HL-60/S4 treated with retinoic acid at 250 ng/mL for 4 days and 3 days (cell line): ENCODE measurements around the gene RASSF3.
"Not testable (repeated sequence)": the region's sequence is repeated elsewhere in the genome, so short reads cannot be mapped to it uniquely, and the experiment has no call there.

Experiments used
- in situ Hi-C: fragments of 300-500 bp; cut with MboI; formaldehyde crosslinking; loops from 2 replicates; pipeline ENCODE4 v1.7.0; 2022; ENCODE audit warnings: low sequenced_read_pairs

RASSF3 gene

DNA sequence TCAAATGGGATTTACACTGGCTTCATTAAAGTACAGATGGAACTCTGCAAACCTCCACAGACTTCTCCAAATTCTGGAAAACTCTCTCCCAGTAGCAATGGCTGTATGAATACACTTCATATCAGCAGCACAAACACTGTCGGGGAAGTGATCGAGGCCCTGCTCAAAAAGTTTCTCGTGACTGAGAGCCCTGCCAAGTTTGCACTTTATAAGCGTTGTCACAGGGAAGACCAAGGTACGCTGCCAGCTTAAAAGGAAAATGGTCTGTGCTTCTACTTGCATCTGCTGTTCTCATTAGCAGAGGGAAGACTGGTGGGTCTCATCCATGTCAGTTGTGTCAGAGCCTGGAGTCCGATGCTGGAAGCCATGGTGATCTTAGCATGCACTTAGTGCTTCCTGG, 77.9 kb downstream of the RASSF3 start:
- in situ Hi-C loops: no loop called here

DNA sequence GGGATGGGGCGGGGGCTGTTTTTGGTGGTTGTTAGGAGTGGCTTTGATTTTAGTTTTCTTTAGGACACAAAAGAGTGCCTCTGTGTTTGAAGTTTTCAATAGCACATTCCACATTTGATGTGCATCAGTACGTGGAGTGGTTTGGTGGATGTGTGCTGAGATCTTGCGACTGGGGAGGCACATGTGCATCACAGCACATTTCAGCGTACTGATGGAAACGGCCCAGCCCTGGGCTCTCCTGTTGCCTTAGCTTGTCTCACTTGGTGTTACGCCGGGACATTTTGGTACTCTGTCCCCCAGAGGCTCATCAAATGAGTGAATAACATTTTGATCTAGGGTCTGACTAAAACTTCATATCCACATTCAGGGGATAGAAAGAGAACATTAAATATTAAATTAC, 78.4 kb downstream of the RASSF3 start:
- in situ Hi-C loops: no loop called here

DNA sequence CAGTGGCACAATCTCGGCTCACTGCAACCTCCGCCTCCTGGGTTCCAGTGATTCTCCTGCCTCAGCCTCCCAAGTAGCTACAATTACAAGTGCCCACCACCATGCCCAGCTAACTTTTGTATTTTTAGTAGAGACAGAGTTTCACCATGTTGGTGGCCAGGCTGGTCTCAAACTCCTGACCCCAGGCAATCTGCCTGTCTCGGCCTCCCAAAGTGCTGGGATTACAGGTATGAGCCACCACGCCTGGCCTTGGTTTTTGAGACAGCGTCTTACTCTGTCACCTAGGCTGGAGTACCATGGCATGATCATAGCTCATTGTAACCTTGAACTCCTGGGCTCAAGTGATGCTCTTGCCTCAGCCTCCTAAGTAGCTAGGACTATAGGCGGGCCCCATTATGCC, 79.9 kb downstream of the RASSF3 start:
- in situ Hi-C loops: not testable (repeated sequence)

DNA sequence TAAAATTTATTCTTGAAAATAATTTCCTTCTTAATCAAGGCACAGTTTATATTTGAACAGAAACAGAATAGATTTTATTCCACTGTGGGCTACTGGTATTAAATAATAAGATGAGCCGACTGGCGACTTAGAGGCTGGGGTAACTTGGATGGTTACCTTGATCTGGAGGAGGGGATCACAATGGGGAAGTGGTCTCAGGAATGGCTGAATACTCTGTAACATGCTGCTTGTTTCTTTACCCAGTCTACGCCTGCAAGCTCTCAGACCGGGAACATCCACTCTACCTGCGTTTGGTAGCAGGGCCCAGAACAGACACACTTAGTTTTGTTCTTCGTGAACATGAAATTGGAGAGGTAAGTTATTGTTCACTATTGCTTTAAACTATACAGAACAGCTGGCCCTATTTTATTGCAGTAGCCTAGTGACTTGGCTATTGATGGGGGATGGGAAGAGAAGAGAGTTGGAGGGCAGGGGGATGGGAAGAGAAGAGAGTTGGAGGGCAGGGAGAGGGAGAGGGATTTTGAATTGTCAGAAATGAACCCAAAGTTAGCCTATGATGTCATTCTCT, 81.0 kb downstream of the RASSF3 start:
- in situ Hi-C loops: no loop called here

DNA sequence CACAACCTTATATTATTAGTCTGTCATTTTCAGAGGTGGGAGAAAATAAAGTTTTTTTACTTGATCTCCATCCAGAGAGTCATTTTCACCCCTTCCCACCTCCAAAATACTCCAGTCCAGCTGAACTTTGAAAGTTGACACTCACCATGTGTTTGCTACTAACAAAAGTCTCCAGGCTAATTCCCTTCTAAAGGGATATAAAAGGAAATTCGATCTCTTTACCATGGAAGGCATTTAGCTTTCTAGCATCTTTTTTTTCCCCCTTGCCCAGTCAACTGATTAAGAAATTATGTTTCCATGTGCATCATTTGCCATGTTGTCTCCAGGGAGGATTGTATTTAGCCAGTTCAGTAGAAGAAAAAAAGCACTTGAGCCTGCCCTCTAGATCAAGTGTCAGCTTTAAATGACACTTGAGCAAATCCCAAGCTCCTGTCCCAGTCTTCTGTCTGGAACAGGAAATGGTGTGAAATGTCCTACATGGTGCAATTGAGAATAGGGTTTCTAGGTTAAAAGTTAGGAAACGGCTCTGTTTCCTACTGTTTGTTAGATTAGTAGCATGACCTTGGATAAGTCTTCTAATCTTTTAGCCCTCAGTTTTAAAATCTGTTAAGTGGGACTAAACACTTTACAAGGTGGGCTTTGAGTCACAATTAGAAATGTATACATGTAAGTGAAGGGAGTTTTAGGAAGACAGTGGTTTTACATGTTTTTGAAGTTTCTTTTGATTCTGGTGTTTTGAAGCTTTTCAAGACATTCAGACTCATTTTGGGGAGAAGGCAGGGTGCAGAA, 81.7 kb downstream of the RASSF3 start:
- in situ Hi-C loops: no loop called here

DNA sequence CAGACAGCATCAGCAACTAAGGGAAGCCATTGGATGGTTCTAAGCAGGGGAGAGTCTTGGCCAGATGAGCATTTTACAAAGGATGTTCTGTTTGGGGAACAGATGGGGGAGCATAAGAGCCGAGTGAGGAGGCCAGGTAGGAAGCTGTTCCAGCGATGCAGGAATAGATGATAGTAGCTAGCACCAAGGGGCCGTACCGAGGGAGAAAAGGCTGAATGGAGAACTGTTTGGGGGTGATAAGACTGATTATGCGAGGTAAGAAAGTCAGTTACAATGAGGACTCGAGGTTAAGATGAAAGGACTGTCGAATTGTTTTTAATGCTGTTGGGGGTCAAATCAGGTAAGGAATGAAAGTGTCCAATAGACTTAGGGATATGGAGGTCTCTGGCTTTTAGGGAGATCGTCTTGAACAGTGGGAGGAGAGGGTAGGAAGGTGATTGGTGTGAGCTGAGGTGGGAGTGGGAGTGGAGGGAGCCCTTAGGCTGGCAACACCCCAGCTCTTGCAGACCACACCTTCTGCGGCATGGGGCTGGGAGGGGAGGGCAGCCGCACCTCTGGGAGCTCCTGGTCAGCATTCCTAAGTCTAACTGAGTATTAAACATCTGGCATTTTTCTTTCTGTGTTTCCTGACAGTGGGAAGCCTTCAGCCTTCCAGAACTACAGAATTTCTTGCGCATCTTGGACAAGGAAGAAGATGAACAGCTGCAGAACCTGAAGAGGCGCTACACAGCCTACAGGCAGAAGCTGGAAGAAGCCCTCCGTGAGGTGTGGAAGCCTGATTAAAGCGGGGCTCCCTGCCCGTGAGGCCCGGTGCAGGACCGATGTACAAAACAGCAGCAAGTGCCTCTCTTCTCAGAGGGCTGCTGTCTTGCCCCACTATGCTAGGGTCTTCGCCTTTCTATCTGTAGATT, 84.1 kb downstream of the RASSF3 start:
- in situ Hi-C loops: no loop called here

DNA sequence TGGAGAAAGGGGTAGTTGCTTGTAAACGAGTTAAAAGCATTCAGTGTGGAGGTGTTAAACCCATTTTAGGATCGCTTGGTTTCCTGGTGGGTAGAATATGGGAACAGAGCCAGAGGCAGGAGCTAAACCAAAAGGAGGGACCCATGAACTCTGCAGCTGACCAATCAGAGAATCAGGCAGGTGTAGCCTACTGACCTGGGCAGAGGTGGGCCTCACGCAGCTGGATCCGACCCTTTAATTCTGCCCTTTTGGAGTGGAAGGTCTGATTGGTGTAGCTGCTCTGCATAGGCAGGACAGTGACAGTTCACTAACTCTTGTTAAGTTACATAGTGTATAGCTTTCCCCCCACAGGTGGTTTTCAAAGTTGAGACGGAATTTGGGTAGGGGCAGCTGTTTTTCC, 85.3 kb downstream of the RASSF3 start:
- in situ Hi-C loops: no loop called here

DNA sequence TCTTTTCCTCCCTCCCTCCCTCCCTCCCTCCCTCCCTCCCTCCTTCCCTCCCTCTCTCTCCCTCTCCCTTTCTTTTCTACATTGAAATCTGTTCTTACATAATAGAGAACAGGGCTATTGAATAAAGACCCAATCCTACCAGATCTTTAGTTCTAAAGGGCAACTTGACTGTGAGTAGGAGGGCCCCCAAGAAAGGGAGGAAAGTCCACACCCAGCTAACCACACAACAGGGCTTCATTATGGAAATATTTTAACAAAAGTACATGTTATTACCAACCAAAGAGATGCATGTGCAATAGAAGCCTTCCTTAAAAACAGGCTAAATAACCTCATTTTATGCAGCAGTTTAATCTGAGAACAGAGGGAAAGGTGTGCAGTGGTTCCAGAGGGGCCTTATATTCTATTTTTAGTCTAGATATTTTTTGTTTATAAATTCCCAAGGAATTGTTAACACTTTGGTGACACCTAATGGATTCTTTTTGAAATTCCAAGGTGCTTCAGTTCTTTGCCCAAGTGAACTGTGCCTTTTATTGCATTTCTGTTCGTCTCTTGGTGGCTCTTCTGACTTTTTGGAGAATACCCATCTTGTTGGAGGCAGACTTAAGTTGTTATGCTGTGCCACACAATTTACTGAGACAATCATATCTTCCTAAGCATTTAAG, 85.9 kb downstream of the RASSF3 start:
- in situ Hi-C loops: no loop called here

DNA sequence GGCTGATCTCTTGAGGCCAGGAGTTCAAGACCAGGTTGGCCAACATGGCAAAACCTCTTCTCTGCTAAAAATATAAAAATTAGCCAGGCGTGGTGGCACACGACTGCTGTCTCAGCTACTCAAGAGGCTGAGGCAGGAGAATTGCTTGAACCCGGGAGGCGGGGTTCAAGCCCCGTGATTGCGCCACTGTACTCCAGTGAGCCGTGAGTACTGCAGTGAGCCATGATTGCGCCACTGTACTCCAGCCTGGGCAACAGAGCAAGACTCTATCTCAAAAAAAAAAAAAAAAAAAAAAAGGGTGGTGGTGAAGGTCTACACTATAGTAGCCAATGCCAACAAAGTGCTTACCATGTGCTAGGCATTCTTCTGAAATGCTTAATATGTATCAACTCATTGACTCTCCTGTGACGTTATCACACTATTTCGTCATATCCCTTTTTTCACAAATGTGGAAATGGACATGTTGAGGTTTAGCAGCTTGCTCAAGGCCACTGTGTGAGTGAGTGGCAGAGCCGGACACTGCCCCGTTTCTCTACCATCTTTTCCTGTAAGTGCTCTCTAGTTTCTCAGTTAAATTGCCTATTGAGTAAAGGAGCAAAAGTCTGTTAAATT, 89.3 kb downstream of the RASSF3 start:
- in situ Hi-C loops: no loop called here

DNA sequence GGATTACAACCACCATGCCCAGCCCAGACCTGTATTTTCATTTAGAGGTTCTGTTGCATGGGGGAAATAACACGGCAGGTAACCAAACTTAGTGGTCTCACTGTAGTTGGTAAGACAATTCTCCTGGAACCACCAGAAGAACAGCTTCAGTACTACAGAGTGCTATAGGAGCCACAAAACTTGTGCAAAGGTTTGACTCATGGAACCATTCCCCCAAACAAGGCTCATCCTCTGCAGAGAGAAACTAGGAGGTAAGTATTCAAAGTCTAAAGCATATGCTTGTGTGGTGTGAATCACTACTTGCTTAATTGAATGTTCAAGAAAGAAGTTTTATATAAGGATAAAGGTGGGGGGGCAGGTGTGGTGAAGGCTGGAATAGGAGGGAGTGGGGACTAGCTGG, 90.2 kb downstream of the RASSF3 start:
- in situ Hi-C loops: no loop called here

DNA sequence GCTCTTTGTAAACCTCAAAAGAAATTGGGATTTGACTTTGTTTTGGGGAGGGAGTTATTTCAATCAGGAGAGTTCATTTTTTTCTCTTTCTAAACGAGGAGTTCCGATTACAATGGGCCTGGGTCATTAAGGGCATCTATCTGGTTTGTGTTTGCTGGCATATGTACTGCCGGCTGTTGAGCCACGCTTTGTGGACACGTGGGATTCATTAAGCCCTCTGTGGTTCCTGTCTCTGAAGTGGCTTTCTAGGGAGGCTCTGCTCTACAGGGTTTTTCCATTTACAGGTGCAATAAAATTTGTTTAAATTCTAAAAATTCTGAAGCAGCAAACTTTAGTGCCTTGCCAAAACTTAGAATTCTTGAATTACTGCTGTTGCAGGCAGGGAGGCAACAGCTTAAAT, 91.0 kb downstream of the RASSF3 start:
- in situ Hi-C loops: no loop called here

DNA sequence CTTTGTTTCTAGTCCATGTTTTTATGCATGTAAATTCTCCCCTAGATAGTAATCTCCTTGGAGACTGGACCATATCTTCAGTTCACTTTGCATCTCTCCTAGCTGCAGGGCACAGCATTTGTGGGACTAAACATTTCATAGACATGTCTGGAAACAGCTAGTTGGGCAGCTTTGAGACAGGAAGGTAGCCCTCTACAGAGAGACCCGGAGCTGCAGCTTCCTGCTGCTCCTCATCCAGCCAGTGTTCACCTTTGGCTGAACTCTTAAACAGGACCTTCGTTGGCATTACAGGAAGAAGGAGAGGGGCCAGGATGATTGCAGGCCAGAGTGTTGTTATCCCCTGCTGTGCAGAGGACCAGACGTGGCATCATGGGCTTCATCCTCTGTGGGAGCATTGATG, 96.0 kb downstream of the RASSF3 start:
- in situ Hi-C loops: no loop called here

DNA sequence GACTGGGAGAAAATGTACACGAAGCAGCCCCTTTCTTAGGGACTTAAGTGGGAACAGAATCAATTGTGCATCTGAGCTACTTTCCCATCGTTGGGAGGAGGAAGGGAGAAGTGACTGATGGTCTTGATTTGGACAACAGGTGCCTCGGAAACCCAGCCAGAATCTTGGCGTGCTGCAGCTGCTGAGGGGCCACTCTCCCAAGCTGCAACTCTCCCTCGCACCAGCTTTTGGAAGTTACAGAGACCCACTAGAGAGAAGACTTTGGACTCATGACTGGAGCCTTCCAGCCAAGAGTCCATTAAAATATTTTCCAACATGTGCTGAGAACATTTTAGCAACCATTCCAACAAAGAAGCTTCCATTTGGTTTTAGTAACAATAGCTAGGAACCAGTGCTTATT, 96.6 kb downstream of the RASSF3 start:
- in situ Hi-C loops: no loop called here

DNA sequence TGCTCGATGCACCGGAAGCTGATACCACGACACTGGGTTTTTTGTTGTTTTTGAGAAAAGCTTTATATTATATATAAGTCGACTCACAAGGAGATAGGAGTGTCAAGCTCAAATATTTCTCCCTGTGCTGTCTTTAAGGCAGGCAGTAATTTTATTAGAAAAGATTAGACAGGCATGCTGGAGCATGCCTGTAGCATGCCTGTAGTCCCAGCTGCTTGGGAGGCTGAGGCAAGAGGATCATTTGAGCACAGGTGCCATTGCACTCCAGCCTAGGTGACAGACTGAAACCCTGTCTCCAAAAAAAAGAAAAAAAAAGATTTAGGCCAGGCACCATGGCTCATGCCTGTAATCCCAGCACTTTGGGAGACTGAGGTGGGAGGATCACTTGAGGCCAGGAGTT, 97.1 kb downstream of the RASSF3 start:
- in situ Hi-C loops: no loop called here

DNA sequence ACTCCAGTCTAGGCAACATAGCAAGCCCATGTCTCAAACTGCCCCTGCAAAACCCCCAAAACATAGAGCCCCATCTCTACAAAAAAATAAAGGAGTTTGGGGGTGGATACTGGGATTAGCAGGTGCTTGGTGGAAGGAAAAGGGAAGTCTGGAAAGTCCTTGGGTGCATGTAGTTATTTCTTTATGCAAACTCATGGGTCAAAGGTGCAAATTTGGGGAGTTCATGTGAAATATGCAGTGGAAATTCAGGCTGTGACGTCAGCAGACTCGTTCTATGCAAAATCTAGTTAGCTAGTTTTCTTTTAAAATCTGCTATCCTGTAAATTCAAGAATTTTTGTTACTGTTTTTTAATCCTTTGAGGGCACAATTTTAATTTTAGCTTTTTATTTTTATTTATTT, 97.6 kb downstream of the RASSF3 start:
- in situ Hi-C loops: no loop called here

DNA sequence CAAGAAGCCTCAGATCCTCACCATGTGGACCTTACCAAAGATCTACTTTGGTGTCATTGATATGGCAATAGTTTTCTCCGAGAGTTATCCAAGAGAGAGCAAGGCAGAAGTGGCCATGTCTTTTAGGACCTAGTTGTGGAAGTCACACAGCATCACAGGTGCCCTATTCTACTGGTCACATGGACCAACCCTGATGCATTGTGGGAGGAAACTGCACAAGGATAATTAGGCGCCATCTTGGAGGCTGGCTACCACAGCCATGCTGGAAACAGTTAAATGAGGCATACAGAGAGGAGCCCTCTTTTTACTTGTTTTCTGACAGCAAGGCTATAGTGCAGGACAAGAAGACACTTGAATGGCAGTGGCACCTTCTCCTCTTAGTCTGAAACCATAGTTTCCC, 99.1 kb downstream of the RASSF3 start:
- in situ Hi-C loops: no loop called here

DNA sequence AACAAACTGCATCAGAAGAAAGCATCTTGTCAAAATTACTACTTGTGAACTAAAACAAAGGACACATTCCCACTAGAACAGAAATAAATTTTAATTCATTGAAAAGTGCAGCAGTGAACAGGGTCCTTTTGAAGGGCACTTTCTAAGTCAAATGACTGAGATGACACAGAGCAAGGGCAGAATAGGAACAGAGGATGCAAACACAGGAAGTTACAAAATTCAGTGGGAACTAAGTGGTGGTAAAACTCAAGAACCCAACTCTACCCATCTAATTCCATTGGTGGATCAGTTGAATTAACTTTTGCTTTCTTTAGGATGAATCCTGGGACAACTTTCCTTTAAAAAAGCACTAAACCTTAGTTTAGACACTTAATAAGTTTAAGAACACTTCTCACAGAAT, 103.1 kb downstream of the RASSF3 start:
- in situ Hi-C loops: no loop called here

DNA sequence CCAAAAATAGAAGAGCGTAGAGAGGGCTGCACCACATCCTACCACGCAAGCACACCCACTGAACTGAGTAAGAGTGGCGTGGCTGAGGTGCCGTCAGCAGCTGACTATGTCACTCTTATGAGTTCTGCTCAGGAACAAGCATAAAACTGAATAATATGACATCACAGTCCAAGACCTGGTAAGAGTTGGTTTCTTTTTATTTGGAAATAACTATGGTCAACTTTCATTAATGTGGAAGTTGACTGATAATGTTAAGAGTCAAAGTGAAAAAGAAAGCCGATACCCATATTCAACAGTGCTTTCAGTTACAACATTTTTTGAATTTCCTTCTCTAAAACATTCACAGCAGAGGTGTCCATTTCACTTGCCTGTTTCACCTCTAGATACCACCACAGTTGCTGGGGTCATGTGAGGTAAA, 104.3 kb downstream of the RASSF3 start:
- in situ Hi-C loops: no loop called here

DNA sequence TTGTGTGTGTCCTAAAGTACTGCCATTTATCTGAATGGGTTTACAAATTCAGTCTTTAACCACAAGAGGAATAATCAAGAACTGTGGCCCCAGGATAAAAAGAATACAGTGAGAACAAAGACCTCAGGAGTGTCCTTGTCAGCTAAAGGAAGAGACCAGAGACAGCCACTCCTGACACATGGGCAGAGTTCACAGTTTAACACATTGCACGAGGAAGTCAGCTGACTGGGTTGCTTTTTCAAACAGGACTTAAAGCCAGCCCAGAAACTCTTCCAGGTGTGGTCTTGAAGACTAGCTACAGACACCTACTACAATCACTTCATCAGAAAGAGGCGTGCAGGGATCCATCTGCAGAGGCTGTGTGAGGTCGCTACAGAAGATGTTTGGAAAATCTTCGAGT, 106.1 kb downstream of the RASSF3 start:
- in situ Hi-C loops: no loop called here

DNA sequence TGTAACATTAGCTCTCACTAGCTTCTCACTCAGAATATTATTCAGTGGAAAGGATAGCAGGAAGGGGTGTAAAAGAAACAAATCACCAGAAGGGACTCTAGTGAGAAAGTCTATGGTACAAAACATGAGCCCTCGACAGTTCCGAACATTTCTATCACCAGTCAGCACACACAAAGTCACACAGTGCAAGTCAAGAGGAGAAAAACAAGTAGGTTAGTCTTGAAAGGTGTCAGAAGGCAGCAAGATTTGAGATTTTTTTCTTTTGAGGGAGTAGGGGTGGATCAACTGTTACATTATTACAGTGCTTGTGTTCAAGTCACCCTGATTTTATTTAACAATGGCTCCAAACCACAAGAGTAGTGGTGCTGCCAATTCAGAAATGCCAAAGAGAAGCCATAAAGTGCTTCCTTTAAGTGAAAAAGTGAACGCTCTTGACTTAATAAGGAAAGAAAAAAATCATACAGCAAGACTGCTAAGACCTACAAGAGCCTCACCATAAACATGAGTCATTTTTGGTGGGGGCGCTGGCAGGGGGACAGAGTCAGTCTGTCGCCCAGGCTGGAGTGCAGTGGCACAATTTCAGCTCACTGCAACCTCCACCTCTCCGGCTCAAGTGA, 106.7 kb downstream of the RASSF3 start:
- in situ Hi-C loops: no loop called here
